Hepatocyte (in vitro differentiated cells): ENCODE measurements around the gene TBCEL. TPM values are rescaled to one million over a fixed set of nuclear protein-coding genes. Genes with fewer than 3 reads are reported as not detected.

ENCODE experiments used
- DNase-seq: peaks from one replicate; pipeline ENCODE4 v3.0.0-alpha.2; 2016; ENCODE audit warnings: low spot score
- H2AFZ ChIP-seq: fragments of 200-600 bp; sonication (generic); 2 replicates; pipeline ENCODE4 v1.6.0; 2016; ENCODE audit warnings: antibody characterized with exemption, mild to moderate bottlenecking
- H3K27ac ChIP-seq: fragments of 200-600 bp; sonication (generic); 2 replicates; pipeline ENCODE4 v1.5.1; 2016; ENCODE audit warnings: mild to moderate bottlenecking
- H3K27me3 ChIP-seq: fragments of 200-600 bp; sonication (generic); 2 replicates; pipeline ENCODE4 v1.6.1; 2016
- H3K36me3 ChIP-seq: fragments of 200-600 bp; sonication (generic); replicated peaks from 2 replicates; pipeline ENCODE4 v1.5.1; 2016; ENCODE audit warnings: low read depth; ENCODE audit not compliant: insufficient read depth
- H3K4me1 ChIP-seq: fragments of 200-600 bp; sonication (generic); 2 replicates; pipeline ENCODE4 v1.5.1; 2016; ENCODE audit warnings: mild to moderate bottlenecking, moderate library complexity; ENCODE audit not compliant: insufficient read depth
- H3K4me2 ChIP-seq: fragments of 200-600 bp; sonication (generic); 2 replicates; pipeline ENCODE4 v1.6.0; 2016
- H3K4me3 ChIP-seq: fragments of 200-600 bp; sonication (generic); 2 replicates; pipeline ENCODE4 v1.5.1; 2016; ENCODE audit warnings: mild to moderate bottlenecking
- H3K79me2 ChIP-seq: fragments of 200-600 bp; sonication (generic); 2 replicates; pipeline ENCODE4 v1.6.0; 2017; ENCODE audit warnings: mild to moderate bottlenecking
- H3K9me2 ChIP-seq: fragments of 200-600 bp; sonication (generic); replicated peaks from 2 replicates; pipeline ENCODE4 v1.6.0; 2017; ENCODE audit warnings: mild to moderate bottlenecking; ENCODE audit not compliant: insufficient read depth
- H3K9me3 ChIP-seq: fragments of 200-600 bp; sonication (generic); 2 replicates; pipeline ENCODE4 v1.5.1; 2016; ENCODE audit warnings: low read depth, mild to moderate bottlenecking
- H4K20me1 ChIP-seq: fragments of 200-600 bp; sonication (generic); 2 replicates; pipeline ENCODE4 v1.6.0; 2016; ENCODE audit warnings: mild to moderate bottlenecking; ENCODE audit not compliant: insufficient read depth, poor library complexity, severe bottlenecking
- CTCF ChIP-seq: fragments of 200-600 bp; sonication (generic); IDR thresholded peaks from 2 replicates; pipeline ENCODE4 v1.5.1; 2016; ENCODE audit warnings: antibody characterized with exemption, mild to moderate bottlenecking; ENCODE audit not compliant: poor library complexity
- EZH2 ChIP-seq: fragments of 200-600 bp; sonication (generic); IDR thresholded peaks from 2 replicates; pipeline ENCODE4 v1.6.1; 2016; ENCODE audit warnings: antibody characterized with exemption, mild to moderate bottlenecking, borderline replicate concordance
- EZH2phosphoT487 ChIP-seq: fragments of 200-600 bp; sonication (generic); IDR thresholded peaks from one replicate; pipeline ENCODE4 v1.6.1; 2018; ENCODE audit warnings: antibody characterized with exemption, mild to moderate bottlenecking, low read depth, moderate library complexity; ENCODE audit not compliant: unreplicated experiment, severe bottlenecking
- WGBS: methylation state at CpG from one replicate; pipeline ENCODE4 v1.1.6; 2016; ENCODE audit warnings: low lambda C conversion rate; ENCODE audit errors: missing lambda C conversion rate; 5-methylcytosine and 5-hydroxymethylcytosine counted together
- polyA plus RNA-seq: library from polyadenylated mRNA; unstranded; fragments of >200 nt; fragmentation: Nextera tagmentation; extraction: Ambion mirVana; gene quantifications from 2 replicates; pipeline ENCODE4 v1.2.1, GENCODE V29; 2016
- total RNA-seq: library from RNA; depleted of rRNA; stranded (reverse); fragments of >200 nt; gene quantifications from 2 replicates; pipeline ENCODE4 v1.2.3, GENCODE V29; 2014

Gene TBCEL
- total and polyA plus RNA-seq, 2 experiments from 2014 or later = 7.2 to 19.3 TPM

- WGBS = 81% methylated on average over 5 of the region's 5 CpGs
- Histone ChIP-seq H3K27ac (no peak overlapping the region), H3K27me3 (no peaks in the 10 kb centered on the region), H3K4me3 (no peak overlapping the region), H2AFZ (no peak overlapping the region), H3K79me2 (peaks cover 42% of the 10 kb centered on the region), H4K20me1 (no peaks in the 10 kb centered on the region), H3K4me1 (peaks cover 8% of the 10 kb centered on the region), H3K36me3 (no peaks in the 10 kb centered on the region), H3K9me3 (no peaks in the 10 kb centered on the region), H3K9me2 (no peaks in the 10 kb centered on the region), H3K4me2 (no peak overlapping the region)
- DNase-seq = no peak
- TF ChIP-seq EZH2 = no peak
- TF ChIP-seq EZH2phosphoT487 = no peak
- no peak for TF ChIP-seq CTCF
Measured at GRCh38 chr11:121041072-121041471, 17.2 kb downstream of the TBCEL start.

DNA sequence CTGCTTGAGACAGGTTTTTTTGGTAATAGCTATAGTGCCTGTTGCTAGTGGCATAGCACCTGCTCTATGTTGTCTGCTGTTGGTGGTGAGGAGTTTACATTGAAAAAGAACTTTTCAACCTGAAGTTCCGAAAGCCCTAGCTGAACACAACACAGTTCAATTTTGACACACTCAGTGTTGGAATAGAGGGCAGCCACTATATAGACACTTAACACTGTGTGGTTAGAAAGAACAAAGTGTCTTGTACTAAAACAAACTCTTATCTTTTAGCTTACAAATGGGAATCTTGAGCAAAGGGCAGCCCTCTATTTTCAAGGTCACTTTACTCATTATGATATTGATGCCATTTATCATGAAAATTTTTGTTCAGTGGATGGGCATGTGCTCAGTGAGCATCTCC, 18.4 kb downstream of the TBCEL start:
- no peak for DNase-seq

GRCh38 chr11:121047926-121048325, 24.0 kb downstream of the TBCEL start:
- no peaks in the 10 kb centered on the region for H3K4me1 ChIP-seq
- H3K36me3 ChIP-seq = no peaks in the 10 kb centered on the region
- H3K27ac ChIP-seq = peak overlapping the region; percentile 76
- no peak overlapping the region for H3K4me2 ChIP-seq
- no peak overlapping the region for H2AFZ ChIP-seq
- no peaks in the 10 kb centered on the region for H3K27me3 ChIP-seq
- DNase-seq = no peak
- peaks cover 8% of the 10 kb centered on the region for H3K79me2 ChIP-seq
- TF ChIP-seq CTCF = no peak
- no peak for TF ChIP-seq EZH2
- no peak for TF ChIP-seq EZH2phosphoT487
- H3K4me3 ChIP-seq = no peak overlapping the region
- H3K9me3 ChIP-seq = no peaks in the 10 kb centered on the region
- WGBS = 100% methylated on average over 1 of the region's 1 CpG
- H4K20me1 ChIP-seq = no peaks in the 10 kb centered on the region
- H3K9me2 ChIP-seq = no peaks in the 10 kb centered on the region

More for the DNA sequence above, 18.4 kb downstream of the TBCEL start:
- Histone ChIP-seq H4K20me1 (no peaks in the 10 kb centered on the region), H3K4me1 (peaks cover 8% of the 10 kb centered on the region), H3K9me2 (no peaks in the 10 kb centered on the region), H3K4me3 (no peak overlapping the region), H3K27me3 (no peaks in the 10 kb centered on the region), H3K27ac (no peak overlapping the region), H2AFZ (no peak overlapping the region), H3K4me2 (no peak overlapping the region), H3K79me2 (peaks cover 31% of the 10 kb centered on the region), H3K36me3 (no peaks in the 10 kb centered on the region), H3K9me3 (no peaks in the 10 kb centered on the region)
- no peak for TF ChIP-seq EZH2phosphoT487
- WGBS = 100% methylated on average over 1 of the region's 1 CpG

DNA sequence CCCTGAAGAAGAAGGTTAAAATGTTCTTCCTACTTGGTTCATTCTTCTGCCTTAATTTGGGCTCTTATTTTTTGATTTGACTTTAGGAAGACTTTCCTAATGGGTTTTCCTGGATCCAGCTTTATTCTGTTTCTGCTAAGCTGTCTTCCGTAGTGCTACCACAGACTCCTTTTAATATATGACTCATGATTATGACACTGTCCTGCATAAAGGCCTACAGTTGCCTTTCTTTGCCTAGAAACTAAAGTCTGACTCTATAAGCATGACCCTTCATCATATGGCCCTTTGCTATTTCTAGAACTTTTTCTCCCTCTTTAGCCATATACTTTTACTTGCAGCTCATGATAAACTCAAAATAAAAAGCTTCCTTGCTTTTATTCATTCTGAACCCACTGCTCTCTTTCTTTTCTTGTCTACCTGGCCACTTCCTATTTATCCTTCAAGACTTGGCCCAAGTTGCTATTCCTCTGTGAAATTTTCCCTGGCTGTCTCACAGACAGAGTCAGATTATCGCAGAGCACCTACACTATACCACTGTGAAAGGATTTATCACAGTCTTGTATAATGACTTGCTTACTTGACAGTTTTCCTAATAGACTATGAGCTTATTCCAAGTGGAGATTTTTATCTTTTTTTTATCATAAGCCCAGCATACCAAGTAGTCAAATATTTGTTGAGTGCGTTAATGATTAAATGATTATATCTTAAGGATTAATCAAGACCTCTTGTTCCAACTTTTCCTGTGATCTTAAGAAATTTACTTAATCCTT, 24.7 kb downstream of the TBCEL start:
- TF ChIP-seq CTCF (no peak), EZH2phosphoT487 (no peak), EZH2 (no peak)
- Histone ChIP-seq H3K4me3 (no peak overlapping the region), H4K20me1 (no peaks in the 10 kb centered on the region), H3K79me2 (peaks cover 8% of the 10 kb centered on the region), H2AFZ (no peak overlapping the region), H3K4me2 (no peak overlapping the region), H3K36me3 (no peaks in the 10 kb centered on the region), H3K4me1 (no peaks in the 10 kb centered on the region), H3K9me3 (no peaks in the 10 kb centered on the region), H3K9me2 (no peaks in the 10 kb centered on the region), H3K27me3 (no peaks in the 10 kb centered on the region), H3K27ac (peak overlapping the region; percentile 76)
- no peak for DNase-seq
- 61% methylated on average over 3 of the region's 3 CpGs for WGBS
